Measurements from ENCODE around the gene TRABD2B.

The TRABD2B gene

DNA sequence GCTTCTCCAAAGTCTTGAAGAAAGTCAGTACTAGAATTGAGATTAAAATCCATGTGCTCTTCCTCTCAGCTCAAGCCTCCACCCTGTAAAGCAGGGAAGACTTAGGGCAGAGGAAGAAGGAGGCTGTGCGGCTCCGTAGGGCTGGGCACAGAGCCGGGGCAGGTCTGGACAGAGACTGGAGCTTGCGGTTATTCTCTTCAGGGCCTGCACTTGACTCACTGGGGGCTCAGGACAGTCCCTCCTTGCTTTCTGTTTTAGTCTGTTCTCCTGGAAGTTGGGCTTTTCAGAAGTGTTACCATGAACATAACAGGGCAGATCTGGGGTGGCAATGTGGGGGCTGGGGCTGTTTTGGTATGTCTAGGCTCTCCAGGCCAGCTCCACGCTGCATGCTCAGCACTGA lies 21.6 kb upstream of the TRABD2B start:
- no peaks in the 10 kb centered on the region for H3K9me3 Mint-ChIP-seq
- peaks cover 14% of the 10 kb centered on the region for H3K4me1 Mint-ChIP-seq
- H3K36me3 Mint-ChIP-seq (ENCODE audit: low read depth), result no peaks in the 10 kb centered on the region

DNA sequence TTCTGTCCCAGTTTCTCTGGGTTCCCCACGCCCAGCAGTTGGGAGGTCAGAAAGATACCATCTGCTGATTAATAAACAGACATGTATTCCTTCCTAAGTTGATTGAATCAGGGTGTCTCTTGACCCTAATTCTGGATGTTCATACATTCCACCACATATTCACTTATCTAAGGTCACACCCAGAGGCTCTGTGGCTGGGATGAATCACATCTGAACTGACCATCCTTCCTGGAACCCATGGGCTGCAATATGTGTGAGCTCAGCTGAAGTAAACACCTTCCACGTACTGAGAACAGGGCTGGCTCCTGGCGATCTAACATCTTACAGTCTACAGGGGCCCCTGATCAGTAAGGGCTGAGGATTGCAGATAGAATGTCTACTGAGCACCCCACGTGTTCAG lies 20.5 kb upstream of the TRABD2B start:
- Mint-ChIP-seq H3K27ac (peak overlapping the region in 2 of 3 experiments; percentile 26 to 32), H3K9me3 (no peaks in the 10 kb centered on the region), H3K27me3 (ENCODE audit: low read depth) (peaks cover 29% of the 10 kb centered on the region), H3K36me3 (ENCODE audit: low read depth) (no peaks in the 10 kb centered on the region), H3K4me1 (peaks cover 14% of the 10 kb centered on the region), H3K4me3 (no peak overlapping the region)
- TF ChIP-seq, protein P1, sequence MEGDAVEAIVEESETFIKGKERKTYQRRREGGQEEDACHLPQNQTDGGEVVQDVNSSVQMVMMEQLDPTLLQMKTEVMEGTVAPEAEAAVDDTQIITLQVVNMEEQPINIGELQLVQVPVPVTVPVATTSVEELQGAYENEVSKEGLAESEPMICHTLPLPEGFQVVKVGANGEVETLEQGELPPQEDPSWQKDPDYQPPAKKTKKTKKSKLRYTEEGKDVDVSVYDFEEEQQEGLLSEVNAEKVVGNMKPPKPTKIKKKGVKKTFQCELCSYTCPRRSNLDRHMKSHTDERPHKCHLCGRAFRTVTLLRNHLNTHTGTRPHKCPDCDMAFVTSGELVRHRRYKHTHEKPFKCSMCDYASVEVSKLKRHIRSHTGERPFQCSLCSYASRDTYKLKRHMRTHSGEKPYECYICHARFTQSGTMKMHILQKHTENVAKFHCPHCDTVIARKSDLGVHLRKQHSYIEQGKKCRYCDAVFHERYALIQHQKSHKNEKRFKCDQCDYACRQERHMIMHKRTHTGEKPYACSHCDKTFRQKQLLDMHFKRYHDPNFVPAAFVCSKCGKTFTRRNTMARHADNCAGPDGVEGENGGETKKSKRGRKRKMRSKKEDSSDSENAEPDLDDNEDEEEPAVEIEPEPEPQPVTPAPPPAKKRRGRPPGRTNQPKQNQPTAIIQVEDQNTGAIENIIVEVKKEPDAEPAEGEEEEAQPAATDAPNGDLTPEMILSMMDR (IDR thresholded peaks at IDR 0.05; ENCODE audit: unreplicated experiment in 3 of 3), result no peak

More for the DNA sequence above, 21.6 kb upstream of the TRABD2B start:
- Mint-ChIP-seq H3K27ac (peak overlapping the region in 2 of 3 experiments; percentile 12 to 15), H3K4me3 (no peak overlapping the region), H3K27me3 (ENCODE audit: low read depth) (peaks cover 33% of the 10 kb centered on the region)
- TF ChIP-seq, protein P1 (IDR thresholded peaks at IDR 0.05; ENCODE audit: unreplicated experiment in 3 of 3), result no peak

DNA sequence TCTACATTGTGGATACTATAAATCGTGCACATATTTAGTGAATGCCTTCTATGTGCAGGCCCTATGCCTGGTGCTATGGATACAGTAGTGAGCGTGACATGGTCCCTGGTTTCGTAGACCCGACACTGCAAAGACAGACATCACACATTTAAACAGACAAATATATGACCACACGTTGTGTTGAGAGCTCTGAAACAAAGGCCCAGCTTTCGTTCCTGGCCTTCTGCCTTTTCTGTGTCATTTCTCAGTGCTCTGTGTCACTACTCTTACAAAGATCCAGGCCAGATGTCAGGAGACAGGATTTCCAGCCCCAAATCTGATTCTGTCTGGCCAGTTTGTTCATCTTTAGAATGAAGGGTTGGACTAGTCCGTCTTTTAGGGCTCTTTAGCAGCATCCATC lies 19.3 kb upstream of the TRABD2B start:
- no peak overlapping the region for H3K4me3 Mint-ChIP-seq
- TF ChIP-seq, protein P1 (IDR thresholded peaks at IDR 0.05; ENCODE audit: unreplicated experiment in 3 of 3), result no peak
- peaks cover 25% of the 10 kb centered on the region for H3K27me3 Mint-ChIP-seq (ENCODE audit: low read depth)

DNA sequence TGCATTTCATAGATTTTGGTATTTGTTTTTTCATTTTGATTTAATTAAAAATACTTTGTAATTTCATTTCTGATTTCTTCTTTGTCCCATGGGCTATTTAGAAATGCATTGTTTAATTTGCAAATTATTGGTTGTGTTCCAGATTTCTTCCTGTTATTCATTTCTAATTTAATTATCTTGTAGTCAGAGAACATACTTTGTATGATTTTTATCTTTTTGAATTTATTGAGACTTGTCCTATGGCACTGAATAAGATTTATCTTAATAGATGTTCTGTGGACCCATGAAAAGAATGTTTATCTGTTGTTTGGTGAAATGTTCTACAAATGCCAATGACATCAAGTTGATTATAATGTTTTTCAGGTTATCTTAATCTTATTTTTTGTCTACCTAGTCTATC lies 16.1 kb upstream of the TRABD2B start:
- Mint-ChIP-seq H3K27ac (no peak overlapping the region), H3K27me3 (ENCODE audit: low read depth) (peaks cover 26% of the 10 kb centered on the region), H3K4me3 (no peak overlapping the region), H3K36me3 (ENCODE audit: low read depth) (no peaks in the 10 kb centered on the region), H3K9me3 (no peaks in the 10 kb centered on the region), H3K4me1 (peaks cover 17% of the 10 kb centered on the region)
- TF ChIP-seq, protein P1 (IDR thresholded peaks at IDR 0.05; ENCODE audit: unreplicated experiment in 3 of 3), result no peak

More for the DNA sequence above, 19.3 kb upstream of the TRABD2B start:
- Mint-ChIP-seq H3K9me3 (no peaks in the 10 kb centered on the region), H3K27ac (peak overlapping the region in 1 of 3 experiments; percentile 18), H3K4me1 (peaks cover 14% of the 10 kb centered on the region), H3K36me3 (ENCODE audit: low read depth) (no peaks in the 10 kb centered on the region)

DNA sequence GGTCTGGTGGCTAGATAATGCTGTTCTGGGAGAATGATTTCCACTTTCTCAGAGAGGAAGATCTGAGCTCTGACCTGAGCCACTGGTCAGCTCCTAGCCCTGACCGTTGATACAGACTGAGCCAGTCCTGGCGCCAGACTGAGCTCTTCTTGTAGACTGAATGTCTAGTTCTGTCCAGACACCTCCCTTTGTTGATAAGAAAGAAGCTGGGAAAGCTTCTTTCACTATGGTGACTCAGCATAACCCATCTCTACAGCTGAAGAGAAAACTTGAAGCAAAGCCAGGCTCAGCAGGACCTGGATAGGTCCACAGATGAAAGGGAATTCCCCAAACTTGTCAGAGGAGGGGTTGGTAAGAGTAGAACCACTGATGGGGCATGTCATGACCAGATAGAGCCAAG lies 9.9 kb upstream of the TRABD2B start:
- H3K4me3 Mint-ChIP-seq, result no peak overlapping the region
- no peaks in the 10 kb centered on the region for H3K36me3 Mint-ChIP-seq (ENCODE audit: low read depth)
- H3K27ac Mint-ChIP-seq, result peak overlapping the region in 1 of 3 experiments; percentile 39
- TF ChIP-seq, protein P1 (IDR thresholded peaks at IDR 0.05; ENCODE audit: unreplicated experiment in 3 of 3), result no peak
- no peaks in the 10 kb centered on the region for H3K9me3 Mint-ChIP-seq
- peaks cover 29% of the 10 kb centered on the region for H3K27me3 Mint-ChIP-seq (ENCODE audit: low read depth)
- H3K4me1 Mint-ChIP-seq, result peaks cover 23% of the 10 kb centered on the region

DNA sequence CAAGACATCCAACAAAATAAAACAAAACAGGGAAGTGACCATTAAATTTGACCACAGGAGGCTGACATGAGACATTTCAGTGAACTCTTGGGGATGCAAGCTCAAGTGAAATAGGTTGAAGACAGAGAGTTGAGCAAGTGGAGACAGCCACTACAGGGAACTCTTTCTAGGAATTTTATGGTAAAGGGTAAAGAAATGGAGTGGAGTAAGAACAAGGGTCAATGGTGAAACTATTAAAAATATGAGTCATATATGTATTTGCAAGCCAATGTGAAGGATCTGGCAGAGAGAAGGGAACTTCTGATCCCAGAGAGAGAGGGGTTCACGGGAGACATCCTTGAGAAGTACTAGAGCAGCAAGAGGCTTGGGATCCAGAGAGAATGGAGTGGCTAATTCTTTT lies 9.1 kb upstream of the TRABD2B start:
- H3K9me3 Mint-ChIP-seq, result no peaks in the 10 kb centered on the region
- H3K4me1 Mint-ChIP-seq, result peaks cover 28% of the 10 kb centered on the region
- TF ChIP-seq, protein P1 (IDR thresholded peaks at IDR 0.05; ENCODE audit: unreplicated experiment in 3 of 3), result no peak
- peaks cover 29% of the 10 kb centered on the region for H3K27me3 Mint-ChIP-seq (ENCODE audit: low read depth)
- no peak overlapping the region for H3K27ac Mint-ChIP-seq
- H3K36me3 Mint-ChIP-seq (ENCODE audit: low read depth), result no peaks in the 10 kb centered on the region
- H3K4me3 Mint-ChIP-seq, result no peak overlapping the region

Measured in nephron (organoid).